Measurements from ENCODE around the gene JAZF1. TPM values are rescaled to one million over a fixed set of nuclear protein-coding genes. Genes with fewer than 3 reads are reported as not detected.

Gene JAZF1
- total RNA-seq, 1 experiment from 2014 or later, result 0.90 TPM

GRCh38 chr7:27866256-27866655 lies 314.3 kb downstream of the JAZF1 start:
- no peaks in the 10 kb centered on the region for H3K9me3 ChIP-seq (ENCODE audit: insufficient read depth, low read depth)
- H3K4me3 ChIP-seq, result no peak overlapping the region
- no peak overlapping the region for H3K27ac ChIP-seq
- H3K79me2 ChIP-seq (ENCODE audit: low read depth), result no peaks in the 10 kb centered on the region
- no peak overlapping the region for H3K4me2 ChIP-seq
- no peaks in the 10 kb centered on the region for H3K27me3 ChIP-seq (ENCODE audit: insufficient read depth, low read depth)
- H3K9me2 ChIP-seq (ENCODE audit: insufficient read depth), result no peaks in the 10 kb centered on the region
- peak in 1 of 2 experiments; percentile 13 for DNase-seq
- CTCF ChIA-PET, result no interaction called here
- no peaks in the 10 kb centered on the region for H4K20me1 ChIP-seq (ENCODE audit: insufficient read depth)
- no peaks in the 10 kb centered on the region for H3K36me3 ChIP-seq (ENCODE audit: low read depth)
- H3F3A ChIP-seq (ENCODE audit: insufficient read depth, low read depth), result no peaks in the 10 kb centered on the region
- intact Hi-C loops (cut with micrococcal nuclease; ENCODE audit: unreplicated experiment), result no loop called here
- no peaks in the 10 kb centered on the region for H3K4me1 ChIP-seq (replicated peaks; ENCODE audit: insufficient read depth)
- TF ChIP-seq EZH2 (IDR thresholded peaks at IDR 0.05; ENCODE audit: low read depth), result no peak
- no peak for TF ChIP-seq CTCF (conservative IDR thresholded peaks at IDR 0.05)
- BruUV-seq (replicated peaks), result no TSS peak
- POLR2A ChIA-PET (ENCODE audit: unreplicated experiment), result no interaction called here
- no peak overlapping the region for H2AFZ ChIP-seq

GRCh38 chr7:27863880-27864279 lies 316.7 kb downstream of the JAZF1 start:
- no peak for TF ChIP-seq CTCF (conservative IDR thresholded peaks at IDR 0.05)
- TF ChIP-seq EZH2 (IDR thresholded peaks at IDR 0.05; ENCODE audit: low read depth), result no peak
- H3K9me3 ChIP-seq (ENCODE audit: insufficient read depth, low read depth), result no peaks in the 10 kb centered on the region
- intact Hi-C loops (cut with micrococcal nuclease; ENCODE audit: unreplicated experiment), result no loop called here
- H3K4me2 ChIP-seq, result no peak overlapping the region
- BruUV-seq (replicated peaks), result no TSS peak
- H4K20me1 ChIP-seq (ENCODE audit: insufficient read depth), result no peaks in the 10 kb centered on the region
- no peaks in the 10 kb centered on the region for H3K79me2 ChIP-seq (ENCODE audit: low read depth)
- H2AFZ ChIP-seq, result no peak overlapping the region
- ChIA-PET CTCF (interaction anchor here (0.6 kb wide), 2 partner anchors 140 to 800 kb away, joined by 4 read pairs; no protein-coding TSS in a partner anchor), POLR2A (ENCODE audit: unreplicated experiment) (interaction anchor here (0.6 kb wide), 1 partner anchor 1645 kb away, joined by 4 read pairs; no protein-coding TSS in a partner anchor)
- H3K9me2 ChIP-seq (ENCODE audit: insufficient read depth), result no peaks in the 10 kb centered on the region
- peak; percentile 41 to 64 for DNase-seq
- H3K27me3 ChIP-seq (ENCODE audit: insufficient read depth, low read depth), result no peaks in the 10 kb centered on the region
- H3K4me1 ChIP-seq (replicated peaks; ENCODE audit: insufficient read depth), result no peaks in the 10 kb centered on the region
- no peak overlapping the region for H3K27ac ChIP-seq
- H3K36me3 ChIP-seq (ENCODE audit: low read depth), result no peaks in the 10 kb centered on the region
- H3F3A ChIP-seq (ENCODE audit: insufficient read depth, low read depth), result no peaks in the 10 kb centered on the region
- H3K4me3 ChIP-seq, result no peak overlapping the region

GRCh38 chr7:27861747-27862146 lies 318.8 kb downstream of the JAZF1 start:
- no TSS peak for BruUV-seq (replicated peaks)
- Histone ChIP-seq H3K9me2 (ENCODE audit: insufficient read depth) (no peaks in the 10 kb centered on the region), H3K36me3 (ENCODE audit: low read depth) (no peaks in the 10 kb centered on the region), H3K27me3 (ENCODE audit: insufficient read depth, low read depth) (no peaks in the 10 kb centered on the region), H2AFZ (no peak overlapping the region), H3K9me3 (ENCODE audit: insufficient read depth, low read depth) (no peaks in the 10 kb centered on the region), H3K4me2 (no peak overlapping the region), H3K79me2 (ENCODE audit: low read depth) (no peaks in the 10 kb centered on the region), H3K4me1 (replicated peaks; ENCODE audit: insufficient read depth) (no peaks in the 10 kb centered on the region), H3K4me3 (no peak overlapping the region), H4K20me1 (ENCODE audit: insufficient read depth) (no peaks in the 10 kb centered on the region), H3F3A (ENCODE audit: insufficient read depth, low read depth) (no peaks in the 10 kb centered on the region), H3K27ac (no peak overlapping the region)
- TF ChIP-seq CTCF (conservative IDR thresholded peaks at IDR 0.05) (no peak), EZH2 (IDR thresholded peaks at IDR 0.05; ENCODE audit: low read depth) (no peak)
- intact Hi-C loops (cut with micrococcal nuclease; ENCODE audit: unreplicated experiment), result no loop called here
- CTCF ChIA-PET, result interaction anchor here (0.6 kb wide), 1 partner anchor 35 kb away, joined by 5 read pairs; no protein-coding TSS in a partner anchor
- no peak for DNase-seq
- POLR2A ChIA-PET (ENCODE audit: unreplicated experiment), result interaction anchor here (0.6 to 0.9 kb wide), 2 partner anchors 27 to 251 kb away, joined by 4 to 5 read pairs; no protein-coding TSS in a partner anchor

All from PC-9 (cell line).